Naive thymus-derived CD4-positive, alpha-beta T cell (primary cell): ENCODE results near the gene PPP1R1A. TPM values are rescaled to one million over a fixed set of nuclear protein-coding genes. Genes with fewer than 3 reads are reported as not detected.

Source experiments
- ATAC-seq: fragments of 150-1000 bp; cut with Tn5 transposase; 2 replicates; pipeline ENCODE4 v1.10.0; 2021; ENCODE audit warnings: mild to moderate bottlenecking, moderate library complexity
- CTCF ChIA-PET: fragments of 350-600 bp; sonication (Branson Sonifier 250); formaldehyde crosslinking; loops from one replicate; lab custom pipeline; 2021; ENCODE audit warnings: antibody characterized with exemption; lab: Charles Lee
- POLR2A ChIA-PET: fragments of 350-600 bp; sonication (Branson Sonifier 250); formaldehyde crosslinking; loops from one replicate; lab custom pipeline; 2021; ENCODE audit warnings: antibody characterized with exemption, inconsistent platforms; lab: Charles Lee
- DNase-seq, 9 donors: peaks; one replicate each; pipeline versions ENCODE4 v3.0.0 to v3.0.0-alpha.2; 2020 to 2022; ENCODE audit warnings: mixed read lengths in 1 of 9
- H3K27ac ChIP-seq: one replicate; pipeline ENCODE4 v1.7.0; 2013; ENCODE audit warnings: mild to moderate bottlenecking, low read depth, low read length, moderate library complexity
- H3K27me3 ChIP-seq, 2 donors: one replicate each; pipeline ENCODE4 v1.7.0; 2013; ENCODE audit warnings: low read length in 2 of 2, mild to moderate bottlenecking in 2 of 2, moderate library complexity in 2 of 2; ENCODE audit not compliant: control insufficient read depth in 2 of 2, insufficient read depth in 2 of 2
- H3K36me3 ChIP-seq, 3 experiments: 1 replicate in 2 of 3; 2 replicates in 1 of 3; pipeline ENCODE4 v1.7.0; 2013; ENCODE audit warnings: low read length in 3 of 3, mild to moderate bottlenecking in 3 of 3, moderate library complexity in 1 of 3; ENCODE audit not compliant: insufficient read depth in 3 of 3, control insufficient read depth in 2 of 3
- H3K4me1 ChIP-seq, 2 donors: one replicate each; pipeline ENCODE4 v1.7.0; 2013; ENCODE audit warnings: low read length in 2 of 2, mild to moderate bottlenecking in 2 of 2, moderate library complexity in 1 of 2; ENCODE audit not compliant: control insufficient read depth in 2 of 2, insufficient read depth in 2 of 2
- H3K4me3 ChIP-seq: 2 replicates; pipeline ENCODE4 v1.7.0; 2013; ENCODE audit warnings: mild to moderate bottlenecking, low read length
- H3K9me3 ChIP-seq, 3 experiments: 1 replicate in 2 of 3; 2 replicates in 1 of 3; pipeline ENCODE4 v1.7.0; 2013; ENCODE audit warnings: low read length in 3 of 3; ENCODE audit not compliant: control insufficient read depth in 2 of 3
- H3K27ac Mint-ChIP-seq, 9 donors: one replicate each; pipeline ENCODE4 v1.8.0; 2020 to 2022; ENCODE audit warnings: mixed read lengths in 9 of 9, mild to moderate bottlenecking in 8 of 9, moderate library complexity in 5 of 9, inconsistent platforms in 2 of 9
- H3K27me3 Mint-ChIP-seq, 5 donors: one replicate each; pipeline ENCODE4 v1.8.0; 2021 to 2022; ENCODE audit warnings: mixed read lengths in 5 of 5, mild to moderate bottlenecking in 1 of 5
- H3K36me3 Mint-ChIP-seq, 5 donors: one replicate each; pipeline ENCODE4 v1.8.0; 2020 to 2022; ENCODE audit warnings: mixed read lengths in 5 of 5, mild to moderate bottlenecking in 3 of 5, inconsistent platforms in 1 of 5
- H3K4me1 Mint-ChIP-seq, 7 donors: one replicate each; pipeline ENCODE4 v1.8.0; 2020 to 2022; ENCODE audit warnings: mixed read lengths in 7 of 7, mild to moderate bottlenecking in 3 of 7, inconsistent platforms in 1 of 7
- H3K4me3 Mint-ChIP-seq, 10 donors: one replicate each; pipeline ENCODE4 v1.8.0; 2020 to 2022; ENCODE audit warnings: mild to moderate bottlenecking in 10 of 10, mixed read lengths in 10 of 10, moderate library complexity in 6 of 10, inconsistent platforms in 2 of 10
- H3K9me3 Mint-ChIP-seq, 11 donors: one replicate each; pipeline ENCODE4 v1.8.0; 2020 to 2022; ENCODE audit warnings: mixed read lengths in 11 of 11, mild to moderate bottlenecking in 4 of 11, inconsistent platforms in 1 of 11, moderate library complexity in 1 of 11
- intact Hi-C, 2 donors: fragments of 100-400 bp; cut with micrococcal nuclease; formaldehyde crosslinking; loops; one replicate each; pipeline ENCODE4 v1.15.1; 2023
- polyA plus RNA-seq, 2 donors: library from polyadenylated mRNA; unstranded; fragments of 300-500 nt; fragmentation: Illumina TruSeq; gene quantifications; one replicate each; pipeline ENCODE4 v1.2.3, GENCODE V29; 2021
- total RNA-seq, 6 experiments: library from RNA in 5 of 6; stranded (reverse) in 5 of 6; gene quantifications; 1 replicate in 5 of 6; 2 replicates in 1 of 6; pipeline ENCODE4 v1.2.3 and lab custom pipeline; 2021 to 2026

Gene PPP1R1A
- total and polyA plus RNA-seq, 7 experiments from 2014 or later = not detected

DNA sequence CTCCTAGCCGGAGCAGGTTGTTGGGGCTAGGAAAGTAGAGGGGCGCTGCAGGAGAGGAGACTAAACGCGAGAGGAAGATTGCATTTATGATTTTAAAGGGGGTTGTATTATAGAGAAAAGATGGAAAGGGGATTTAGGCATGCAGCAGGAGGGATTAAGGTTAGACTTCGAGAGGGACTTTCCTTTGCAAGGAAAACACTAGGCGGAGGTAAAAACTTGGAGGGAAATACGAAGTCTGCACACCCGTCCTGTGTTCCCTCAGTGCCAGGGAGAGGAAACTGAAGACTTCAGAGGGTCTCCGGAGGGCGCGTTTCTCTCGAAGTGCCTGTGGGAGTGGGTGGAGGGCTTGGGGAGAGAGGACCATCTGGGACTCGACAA, 420 bp upstream of the PPP1R1A start:
- H3K27ac Mint-ChIP-seq = no peak overlapping the region
- intact Hi-C loops = no loop called here
- ATAC-seq (no peak), DNase-seq (no peak)
- peak overlapping the region; percentile 43 to 78 (median 70) for H3K4me3 Mint-ChIP-seq
- H3K9me3 ChIP-seq = no peaks in the 10 kb centered on the region
- H3K4me1 Mint-ChIP-seq = peaks cover 4 to 10% (median 7%) of the 10 kb centered on the region in 7 donors
- CTCF ChIA-PET = interaction anchor here (1.0 to 1.4 kb wide), 2 partner anchors 9 to 10 kb away, joined by 3 to 4 read pairs; no protein-coding TSS in a partner anchor
- peaks cover 6 to 11% of the 10 kb centered on the region in 2 donors for H3K27me3 ChIP-seq
- H3K9me3 Mint-ChIP-seq = peaks cover 0 to 2% (median 0%) of the 10 kb centered on the region in 11 donors
- POLR2A ChIA-PET = no interaction called here
- H3K27me3 Mint-ChIP-seq = peaks cover 56 to 78% (median 59%) of the 10 kb centered on the region in 5 donors
- H3K4me3 ChIP-seq = no peak overlapping the region
- peaks cover 0 to 5% of the 10 kb centered on the region in 2 donors for H3K4me1 ChIP-seq
- H3K36me3 ChIP-seq = no peaks in the 10 kb centered on the region
- no peaks in the 10 kb centered on the region for H3K36me3 Mint-ChIP-seq
- no peak overlapping the region for H3K27ac ChIP-seq

- H3K36me3 ChIP-seq = no peaks in the 10 kb centered on the region
- ChIA-PET POLR2A (no interaction called here), CTCF (interaction anchor here (0.5 to 1.4 kb wide), 2 partner anchors 10 to 14 kb away, joined by 3 to 4 read pairs; no protein-coding TSS in a partner anchor)
- no peak overlapping the region for H3K4me3 ChIP-seq
- Mint-ChIP-seq H3K9me3 (peaks cover 0 to 2% (median 0%) of the 10 kb centered on the region in 11 donors), H3K4me1 (peaks cover 4 to 10% (median 7%) of the 10 kb centered on the region in 7 donors), H3K27me3 (peaks cover 56 to 81% (median 66%) of the 10 kb centered on the region in 5 donors), H3K4me3 (peak overlapping the region in 9 of 10 donors; percentile 8 to 66 (median 59)), H3K27ac (no peak overlapping the region), H3K36me3 (no peaks in the 10 kb centered on the region)
- intact Hi-C loops = no loop called here
- peaks cover 0 to 5% of the 10 kb centered on the region in 2 donors for H3K4me1 ChIP-seq
- DNase-seq (no peak), ATAC-seq (no peak)
- peaks cover 6 to 11% of the 10 kb centered on the region in 2 donors for H3K27me3 ChIP-seq
- H3K27ac ChIP-seq = no peak overlapping the region
- H3K9me3 ChIP-seq = no peaks in the 10 kb centered on the region
These were observed 1.1 kb downstream of the PPP1R1A start for GRCh38 chr12:54587315-54587873.

- POLR2A ChIA-PET = no interaction called here
- Mint-ChIP-seq H3K36me3 (no peaks in the 10 kb centered on the region), H3K4me3 (peak overlapping the region in 1 of 10 donors; percentile 13), H3K27ac (peak overlapping the region in 1 of 9 donors; percentile 28), H3K27me3 (peaks cover 56 to 76% (median 66%) of the 10 kb centered on the region in 5 donors), H3K4me1 (peaks cover 4 to 10% (median 7%) of the 10 kb centered on the region in 7 donors), H3K9me3 (peaks cover 0 to 2% (median 0%) of the 10 kb centered on the region in 11 donors)
- intact Hi-C loops = no loop called here
- H3K27me3 ChIP-seq = peaks cover 6 to 11% of the 10 kb centered on the region in 2 donors
- no peak overlapping the region for H3K27ac ChIP-seq
- no peaks in the 10 kb centered on the region for H3K9me3 ChIP-seq
- CTCF ChIA-PET = interaction anchor here (1.4 kb wide), 1 partner anchor 9 kb away, joined by 4 read pairs; no protein-coding TSS in a partner anchor
- no peak for ATAC-seq
- no peak for DNase-seq
- peaks cover 0 to 5% of the 10 kb centered on the region in 2 donors for H3K4me1 ChIP-seq
- no peak overlapping the region for H3K4me3 ChIP-seq
- no peaks in the 10 kb centered on the region for H3K36me3 ChIP-seq
These were observed 1.8 kb downstream of the PPP1R1A start for GRCh38 chr12:54586620-54587019.

DNA sequence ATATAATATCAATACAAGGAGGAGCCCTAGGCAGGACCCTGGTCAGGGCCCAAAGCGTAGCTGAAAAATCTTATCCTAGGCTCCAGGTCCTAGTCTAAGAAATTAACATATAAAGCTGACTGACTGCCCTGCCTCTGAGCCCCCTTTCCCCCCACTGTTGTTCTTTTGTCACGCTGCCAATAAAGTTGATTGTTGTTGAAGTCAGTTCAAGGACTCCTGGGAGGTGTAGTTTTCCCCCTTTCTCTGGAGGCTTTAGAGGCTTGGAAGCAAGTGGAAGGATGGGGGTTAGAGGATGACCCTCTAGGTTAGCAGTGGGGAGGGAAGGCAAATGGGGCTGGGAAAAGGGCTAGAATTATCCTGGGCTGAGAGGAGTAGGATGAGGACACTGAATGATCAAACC, 3.2 kb downstream of the PPP1R1A start:
- Histone ChIP-seq H3K36me3 (no peaks in the 10 kb centered on the region), H3K9me3 (no peaks in the 10 kb centered on the region), H3K27me3 (peaks cover 6 to 11% of the 10 kb centered on the region in 2 donors), H3K4me3 (no peak overlapping the region), H3K27ac (no peak overlapping the region), H3K4me1 (peaks cover 0 to 5% of the 10 kb centered on the region in 2 donors)
- intact Hi-C loops = no loop called here
- DNase-seq (no peak), ATAC-seq (no peak)
- Mint-ChIP-seq H3K9me3 (peaks cover 0 to 2% (median 0%) of the 10 kb centered on the region in 11 donors), H3K27ac (no peak overlapping the region), H3K4me3 (no peak overlapping the region), H3K36me3 (no peaks in the 10 kb centered on the region), H3K4me1 (peaks cover 4 to 10% (median 7%) of the 10 kb centered on the region in 7 donors), H3K27me3 (peaks cover 45 to 62% (median 57%) of the 10 kb centered on the region in 5 donors)
- POLR2A ChIA-PET = no interaction called here
- CTCF ChIA-PET = no interaction called here

GRCh38 chr12:54584128-54584527, 4.3 kb downstream of the PPP1R1A start:
- Mint-ChIP-seq H3K9me3 (peaks cover 0 to 2% (median 0%) of the 10 kb centered on the region in 11 donors), H3K36me3 (no peaks in the 10 kb centered on the region), H3K27me3 (peaks cover 37 to 51% (median 45%) of the 10 kb centered on the region in 5 donors), H3K27ac (no peak overlapping the region), H3K4me3 (no peak overlapping the region), H3K4me1 (peaks cover 4 to 14% (median 10%) of the 10 kb centered on the region in 7 donors)
- H3K27ac ChIP-seq = no peak overlapping the region
- POLR2A ChIA-PET = no interaction called here
- CTCF ChIA-PET = interaction anchor here (0.9 kb wide), 1 partner anchor 11 kb away, joined by 4 read pairs; no protein-coding TSS in a partner anchor
- H3K36me3 ChIP-seq = no peaks in the 10 kb centered on the region
- H3K27me3 ChIP-seq = peaks cover 5 to 8% of the 10 kb centered on the region in 2 donors
- ATAC-seq (no peak), DNase-seq (no peak)
- H3K4me3 ChIP-seq = no peak overlapping the region
- H3K9me3 ChIP-seq = no peaks in the 10 kb centered on the region
- H3K4me1 ChIP-seq = peaks cover 5 to 7% of the 10 kb centered on the region in 2 donors
- intact Hi-C loops = no loop called here

GRCh38 chr12:54583726-54584125, 4.7 kb downstream of the PPP1R1A start:
- DNase-seq = no peak
- no peak overlapping the region for H3K4me3 Mint-ChIP-seq

More at GRCh38 chr12:54583726-54584125, 4.7 kb downstream of the PPP1R1A start:
- Histone ChIP-seq H3K27me3 (peaks cover under 1 to 4% of the 10 kb centered on the region in 2 donors), H3K9me3 (no peaks in the 10 kb centered on the region), H3K4me3 (no peak overlapping the region), H3K27ac (no peak overlapping the region), H3K4me1 (peaks cover 1 to 7% of the 10 kb centered on the region in 2 donors), H3K36me3 (no peaks in the 10 kb centered on the region)
- Mint-ChIP-seq H3K9me3 (peaks cover 0 to under 1% (median 0%) of the 10 kb centered on the region in 11 donors), H3K27me3 (peaks cover 33 to 47% (median 41%) of the 10 kb centered on the region in 5 donors), H3K36me3 (no peaks in the 10 kb centered on the region), H3K4me1 (peaks cover under 1 to 10% (median 7%) of the 10 kb centered on the region in 7 donors), H3K27ac (no peak overlapping the region)
- POLR2A ChIA-PET = no interaction called here
- CTCF ChIA-PET = interaction anchor here (0.6 to 1.0 kb wide), 3 partner anchors 11 to 18 kb away, joined by 4 to 5 read pairs (median 4); no protein-coding TSS in a partner anchor
- intact Hi-C loops = no loop called here
- no peak for ATAC-seq
